GM20000 (cell line): ENCODE results near the gene FGD2.

Source experiments
- DNase-seq: peaks from one replicate; pipeline ENCODE4 v3.0.0; 2012; ENCODE audit warnings: low spot score
- CTCF ChIP-seq: IDR thresholded peaks from 2 replicates; pipeline ENCODE4 v1.5.1; 2012; ENCODE audit warnings: mild to moderate bottlenecking, control low read depth; ENCODE audit errors: extremely low read depth, missing control alignments

Gene FGD2

DNA sequence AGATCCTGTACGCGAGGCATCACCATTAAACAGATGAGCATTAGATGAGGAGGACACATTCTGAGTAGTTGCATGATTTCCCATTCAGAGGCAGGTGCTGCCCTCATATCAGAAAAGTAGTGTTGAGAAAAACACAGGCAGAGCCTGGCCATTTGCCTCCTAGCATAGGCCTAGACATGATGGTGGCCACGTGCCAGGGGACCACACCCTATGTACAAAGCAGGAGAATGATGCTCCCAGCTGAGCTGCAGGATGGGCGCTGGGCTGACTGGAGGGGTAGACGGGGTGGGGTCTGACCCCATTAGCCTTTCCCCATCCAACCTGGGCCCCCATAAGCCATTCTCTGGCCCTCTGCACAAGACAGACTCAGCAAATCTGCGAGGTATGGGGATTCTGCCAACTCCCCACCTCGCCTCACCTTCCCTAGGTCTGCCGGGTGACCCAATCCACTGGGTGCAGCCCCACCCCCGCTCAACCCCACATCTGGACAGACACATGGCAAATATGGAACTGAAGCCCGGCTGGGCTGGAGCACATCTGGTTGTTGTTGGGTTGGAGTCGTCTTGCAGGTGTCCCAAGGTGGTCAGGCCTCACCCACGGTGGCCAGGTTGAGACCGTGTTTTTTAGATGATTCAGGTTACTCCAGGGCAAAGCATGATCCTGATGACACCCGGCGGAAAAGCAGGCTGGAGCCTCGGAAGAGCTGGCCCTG is 37.0 kb upstream of the FGD2 start:
- no peak for TF ChIP-seq CTCF

GRCh38 chr6:36969240-36969691 is 36.2 kb upstream of the FGD2 start:
- no peak for DNase-seq
- no peak for TF ChIP-seq CTCF

More for the DNA sequence above, 37.0 kb upstream of the FGD2 start:
- no peak for DNase-seq

DNA sequence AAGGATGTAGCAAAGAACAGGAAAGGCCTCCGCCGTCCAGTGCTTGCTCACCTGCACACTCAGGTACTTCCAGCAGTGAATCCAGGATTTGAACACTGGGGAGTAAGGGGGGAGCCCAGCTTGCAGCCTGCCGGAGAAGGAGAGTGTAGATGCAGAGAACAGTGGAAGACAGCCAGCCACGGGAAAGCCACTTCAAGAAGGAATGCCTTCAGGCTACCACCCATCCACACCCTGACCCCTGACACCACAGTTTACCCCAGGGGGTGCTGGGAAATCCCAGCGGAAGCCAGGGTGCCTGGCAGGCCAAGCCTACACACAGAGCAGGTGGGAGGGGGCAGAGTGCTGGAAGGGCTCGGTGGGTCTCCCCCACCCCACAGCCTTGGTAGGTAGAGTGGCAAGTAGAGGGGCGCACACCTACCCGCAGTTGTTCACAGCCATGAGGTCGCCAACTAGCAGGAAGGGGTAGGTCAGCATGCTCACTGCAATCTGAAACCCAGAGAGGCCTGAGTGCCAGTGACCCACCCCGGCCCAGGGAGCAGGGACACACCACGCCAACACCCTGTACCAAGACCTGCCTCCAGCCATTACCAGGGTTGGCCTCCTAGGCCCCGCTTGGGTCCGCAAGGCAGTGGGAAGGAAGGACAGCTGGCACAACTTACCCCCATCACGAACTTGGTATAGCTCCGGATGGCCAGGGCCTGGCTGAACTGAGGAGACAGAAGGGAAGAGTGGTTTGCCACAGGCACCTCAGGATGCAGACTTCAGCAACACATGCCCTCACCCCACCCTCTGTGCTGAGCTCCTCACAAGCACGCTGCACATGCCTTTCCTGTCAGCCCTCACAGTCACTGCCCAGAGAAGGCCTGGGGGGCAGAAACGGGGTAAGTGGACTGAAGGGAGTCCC is 35.2 kb upstream of the FGD2 start:
- no peak for DNase-seq
- TF ChIP-seq CTCF = no peak

GRCh38 chr6:36970892-36971842 is 34.3 kb upstream of the FGD2 start:
- TF ChIP-seq CTCF = no peak
- no peak for DNase-seq

DNA sequence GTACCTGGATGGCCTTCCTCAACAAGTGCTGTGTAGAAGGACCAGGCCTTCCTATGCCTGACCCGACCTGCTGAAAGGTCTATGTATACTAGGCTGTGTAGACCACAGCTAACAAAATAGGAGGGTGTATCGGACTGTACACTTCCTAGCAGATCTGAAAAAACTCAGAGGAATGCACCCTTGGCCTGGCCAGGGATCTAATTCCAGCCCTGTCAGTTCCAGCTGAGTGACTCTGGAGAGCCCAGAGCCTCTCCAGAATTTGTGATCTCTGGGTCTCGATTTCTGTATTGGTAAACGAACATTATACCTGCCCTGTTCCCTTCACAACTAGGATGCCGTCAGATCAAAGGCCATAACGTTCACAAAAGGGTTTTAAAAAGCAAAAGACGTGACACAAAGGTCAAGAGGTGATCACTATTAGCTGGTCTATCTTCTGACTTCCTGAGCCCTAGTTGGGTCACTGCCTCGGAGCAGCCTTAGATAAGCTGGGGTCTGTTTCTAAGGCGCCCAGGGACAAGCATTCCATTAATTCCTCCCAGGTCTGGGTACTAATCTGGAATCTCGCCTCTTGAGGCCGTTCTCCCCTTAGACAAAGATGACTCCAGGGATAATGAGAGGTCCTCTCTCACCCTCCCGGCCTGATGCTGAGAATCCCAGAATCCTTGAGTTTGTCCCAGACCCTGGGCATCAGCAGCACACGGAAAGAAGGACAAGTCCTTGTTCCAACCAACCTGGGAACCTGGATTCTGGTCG is 33.4 kb upstream of the FGD2 start:
- no peak for TF ChIP-seq CTCF
- no peak for DNase-seq

DNA sequence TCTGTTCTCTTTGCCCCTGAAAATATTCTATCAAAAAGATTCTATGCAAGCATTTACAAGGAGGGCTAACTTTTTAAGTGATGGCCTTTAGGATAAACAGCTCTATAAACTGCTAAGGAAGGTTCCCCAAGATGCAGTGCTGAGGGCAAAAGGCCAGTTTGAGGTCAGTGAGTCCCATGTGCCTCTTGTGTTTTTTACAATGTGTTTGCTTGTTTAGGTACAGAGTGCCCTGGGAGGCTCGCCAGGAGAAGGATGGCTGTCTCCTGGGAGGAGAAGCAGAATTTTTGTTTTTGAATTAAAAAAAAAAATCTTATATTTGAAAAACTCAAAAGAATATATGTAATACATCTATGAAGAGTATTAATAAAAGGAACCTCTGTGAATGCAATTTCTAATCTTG is 32.3 kb upstream of the FGD2 start:
- no peak for TF ChIP-seq CTCF
- no peak for DNase-seq
